A172 (cell line): Measurements from ENCODE around the gene FOSB. TPM values are rescaled to one million over a fixed set of nuclear protein-coding genes. Genes with fewer than 3 reads are reported as not detected.

Source experiments
- DNase-seq: peaks from one replicate; pipeline ENCODE4 v3.0.0-alpha.2; 2015; ENCODE audit warnings: low spot score
- total RNA-seq: library from RNA; depleted of rRNA; stranded (reverse); fragments of >200 nt; shearing (Covaris generic); gene quantifications from 2 replicates; pipeline ENCODE4 v1.2.3, GENCODE V29; 2014; rRNA removed

FOSB gene
- total RNA-seq, 1 experiment from 2014 or later = not detected

DNA sequence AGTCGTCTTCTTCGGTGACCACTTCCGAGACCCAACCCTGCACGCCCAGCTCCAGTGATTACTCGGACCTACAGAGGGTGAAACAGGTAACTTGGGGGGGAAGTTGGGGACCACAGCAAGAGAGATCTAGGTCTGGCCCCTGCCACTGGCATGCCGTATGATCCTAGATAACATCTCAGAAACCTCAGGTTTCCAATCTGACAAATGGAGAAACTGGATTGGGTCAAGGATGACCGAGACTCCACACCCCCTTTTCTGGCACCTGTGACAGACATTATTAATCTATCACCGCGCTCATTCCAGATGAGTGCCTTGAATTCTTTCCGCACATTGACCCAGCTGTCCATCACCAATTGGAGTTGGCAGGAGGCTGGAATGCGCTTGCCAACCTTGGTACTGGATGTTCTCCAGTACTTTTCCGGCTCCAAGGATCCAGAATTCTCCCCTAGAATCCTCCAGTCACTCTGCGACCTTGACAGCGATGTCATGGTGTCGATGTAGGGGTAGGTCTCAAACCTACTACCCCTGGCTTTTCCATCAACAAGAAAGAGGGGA is 56.9 kb downstream of the FOSB start:
- no peak for DNase-seq

Other genes starting within 250 kb of the FOSB start
- gene EXOC3L2, start 222.6 kb upstream of the FOSB start, total RNA-seq = 0.34 TPM in 1 of 2 replicates, not detected in the other
- gene MARK4, start 216.7 kb upstream of the FOSB start, total RNA-seq = 4.6 and 5.6 TPM in 2 replicates
- gene CKM, start 145.1 kb upstream of the FOSB start, total RNA-seq = not detected in 2 replicates
- not detected in 2 replicates for gene KLC3, start 127.2 kb upstream of the FOSB start, total RNA-seq
- gene ERCC2, start 97.4 kb upstream of the FOSB start, total RNA-seq = 19.5 and 23.1 TPM in 2 replicates
- gene PPP1R13L, start 62.9 kb upstream of the FOSB start, total RNA-seq = 19.9 and 27.8 TPM in 2 replicates
- 15.2 TPM in 2 replicates for gene POLR1G, start 61.4 kb upstream of the FOSB start, total RNA-seq
- gene ERCC1, start 44.1 kb upstream of the FOSB start, total RNA-seq = 45.5 and 60.2 TPM in 2 replicates
- 3.4 and 7.7 TPM in 2 replicates for gene RTN2, start 29.1 kb downstream of the FOSB start, total RNA-seq
- 0.31 and 3.6 TPM in 2 replicates for gene PPM1N, start 30.4 kb downstream of the FOSB start, total RNA-seq
- gene VASP, start 39.5 kb downstream of the FOSB start, total RNA-seq = 54.7 and 64.6 TPM in 2 replicates
- gene OPA3, start 116.8 kb downstream of the FOSB start, total RNA-seq = 4.0 and 8.6 TPM in 2 replicates
- not detected in 2 replicates for gene GPR4, start 134.2 kb downstream of the FOSB start, total RNA-seq
- 4.2 and 4.4 TPM in 2 replicates for gene EML2, start 171.4 kb downstream of the FOSB start, total RNA-seq
- 0.10 and 0.72 TPM in 2 replicates for gene GIPR, start 200.2 kb downstream of the FOSB start, total RNA-seq
- gene SNRPD2, start 224.0 kb downstream of the FOSB start, total RNA-seq = 260 and 319 TPM in 2 replicates
- gene QPCTL, start 224.7 kb downstream of the FOSB start, total RNA-seq = 5.1 and 8.2 TPM in 2 replicates